SIG-M5 treated with dmso at 0.1 percent for 504 hours (cell line): ENCODE results near the gene TBX4.
A peak's percentile ranks its signal among the peaks of the same experiment; 100 is the strongest.
"Not testable (repeated sequence)": the region's sequence is repeated elsewhere in the genome, so short reads cannot be mapped to it uniquely, and the experiment has no call there.

Experiments
- DNase-seq: peaks from one replicate; lab custom pipeline; 2025; ENCODE audit not compliant: unreplicated experiment; lab: John Stamatoyannopoulos, UW

TBX4 gene

GRCh38 chr17:61427567-61427966 is 24.7 kb upstream of the TBX4 start:
- DNase-seq, result no peak

DNA sequence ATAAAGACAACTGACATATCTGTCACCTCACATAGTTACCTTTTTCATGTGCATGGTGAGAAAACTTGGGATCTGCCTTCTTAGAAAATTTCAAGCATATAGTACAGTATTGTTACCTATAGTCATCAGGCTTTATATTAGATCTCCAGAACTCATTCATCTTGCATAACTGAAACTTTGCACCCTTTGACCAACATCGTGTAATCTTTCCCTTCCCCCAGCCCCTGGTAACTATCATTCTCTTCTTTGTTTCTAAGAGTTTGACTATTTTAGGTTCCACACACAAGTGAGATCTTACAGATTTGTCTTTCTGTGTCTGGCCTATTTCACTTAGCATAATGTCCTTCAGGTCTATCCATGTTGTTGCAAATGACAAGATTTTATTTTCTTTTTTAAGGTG is 22.9 kb upstream of the TBX4 start:
- no peak for DNase-seq

DNA sequence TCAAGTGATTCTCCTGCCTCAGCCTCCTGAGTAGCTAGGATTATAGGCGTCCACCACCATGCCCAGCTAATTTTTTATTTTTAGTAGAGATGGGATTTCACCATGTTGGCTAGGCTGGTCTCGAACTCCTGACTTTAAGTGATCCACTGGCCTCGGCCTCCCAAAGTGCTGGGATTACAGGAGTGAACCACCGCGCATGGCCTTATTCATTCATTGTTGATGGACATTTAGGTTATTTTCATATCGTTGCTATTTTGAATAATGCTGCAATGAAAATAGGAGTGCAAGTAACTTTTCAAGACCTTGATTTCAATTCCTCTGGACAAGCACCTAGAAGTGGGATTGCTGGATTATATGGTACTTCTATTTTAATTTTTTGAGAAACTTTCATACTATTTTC is 22.4 kb upstream of the TBX4 start:
- DNase-seq, result not testable (repeated sequence)

DNA sequence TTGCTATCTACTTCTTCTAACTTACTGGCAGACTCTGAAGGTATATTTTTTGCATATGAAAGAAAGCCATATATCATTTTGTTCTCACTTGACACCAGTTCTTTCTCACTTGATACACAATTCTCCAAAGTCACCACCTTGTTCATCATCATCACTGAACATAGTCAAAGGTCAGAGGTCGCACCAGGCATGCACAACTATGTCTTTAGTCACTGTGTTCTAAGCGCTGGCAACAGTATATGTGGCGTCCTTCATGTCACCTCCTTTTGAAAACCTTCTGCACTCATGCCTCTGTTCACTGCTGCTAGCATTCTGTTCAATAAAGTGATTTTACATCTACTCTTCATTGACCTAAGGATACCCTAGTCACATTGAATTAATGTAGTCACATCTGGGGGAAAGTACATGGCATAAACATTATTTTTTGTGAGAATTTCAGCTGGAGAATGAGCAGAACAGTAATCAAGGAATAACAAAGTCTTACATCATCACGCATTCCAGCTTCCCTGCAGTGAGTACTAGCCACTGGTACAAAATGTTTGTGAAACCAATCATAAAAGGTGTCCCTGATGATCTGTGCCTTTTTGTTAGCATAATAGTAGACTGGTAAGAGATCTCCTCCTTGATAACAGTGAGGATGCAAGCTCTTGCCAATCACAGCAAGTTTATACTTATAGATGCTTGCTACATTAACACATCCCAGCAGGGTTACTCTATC is 20.5 kb upstream of the TBX4 start:
- peak; percentile 58 for DNase-seq

DNA sequence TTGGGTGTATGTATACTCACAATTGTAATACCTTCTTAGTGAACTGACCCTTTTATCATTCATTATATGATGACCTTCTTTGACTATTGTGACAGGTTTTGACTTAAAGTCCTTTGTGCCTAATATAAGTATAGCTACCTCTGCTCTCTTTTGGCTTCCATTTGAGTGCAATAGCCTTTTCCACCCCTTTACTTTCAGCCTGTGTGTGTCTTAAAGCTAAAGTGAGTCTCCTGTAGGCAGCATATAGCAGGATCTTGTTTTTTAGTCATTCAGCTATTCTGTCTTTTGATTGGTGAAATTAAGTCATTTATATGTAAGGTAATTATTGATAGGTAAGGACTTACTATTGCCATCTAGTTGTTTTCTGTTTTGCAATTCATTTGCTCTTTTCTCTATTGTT is 15.9 kb upstream of the TBX4 start:
- no peak for DNase-seq

DNA sequence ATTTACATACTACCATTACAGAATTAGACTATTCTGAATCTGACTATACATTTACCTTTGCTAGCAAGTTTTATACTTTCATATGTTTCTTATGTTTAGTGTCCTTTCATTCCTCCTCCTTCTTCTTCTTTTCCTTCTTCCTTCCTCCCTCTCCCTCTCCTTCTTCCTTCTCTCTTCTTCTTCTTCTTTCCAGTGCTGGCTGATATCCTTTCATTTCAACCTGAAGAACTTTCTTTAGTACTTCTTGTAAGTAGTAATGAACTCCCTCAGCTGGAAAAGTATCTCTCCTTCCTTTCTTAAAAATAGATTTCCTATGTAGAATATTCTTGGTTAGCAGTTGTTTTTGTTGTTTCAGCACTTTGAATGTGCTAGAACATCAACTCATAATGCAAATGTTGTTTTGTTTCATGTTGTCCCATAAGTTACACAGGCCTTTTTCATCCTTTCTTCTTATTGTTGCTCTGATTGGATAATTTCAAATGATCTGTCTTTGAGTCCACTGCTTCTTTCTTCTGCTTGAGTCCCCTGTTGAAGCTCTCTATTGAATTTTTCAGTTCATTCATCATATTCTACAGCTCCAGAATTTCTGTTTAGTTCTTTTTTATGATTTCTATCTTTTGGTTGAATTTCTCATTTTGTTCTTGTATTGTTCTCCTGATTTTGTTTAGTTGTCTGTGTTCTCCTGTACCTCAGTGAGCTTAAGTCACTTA is 15.1 kb upstream of the TBX4 start:
- DNase-seq, result no peak

- DNase-seq, result no peak
These were observed 11.5 kb upstream of the TBX4 start for GRCh38 chr17:61440697-61441096.

DNA sequence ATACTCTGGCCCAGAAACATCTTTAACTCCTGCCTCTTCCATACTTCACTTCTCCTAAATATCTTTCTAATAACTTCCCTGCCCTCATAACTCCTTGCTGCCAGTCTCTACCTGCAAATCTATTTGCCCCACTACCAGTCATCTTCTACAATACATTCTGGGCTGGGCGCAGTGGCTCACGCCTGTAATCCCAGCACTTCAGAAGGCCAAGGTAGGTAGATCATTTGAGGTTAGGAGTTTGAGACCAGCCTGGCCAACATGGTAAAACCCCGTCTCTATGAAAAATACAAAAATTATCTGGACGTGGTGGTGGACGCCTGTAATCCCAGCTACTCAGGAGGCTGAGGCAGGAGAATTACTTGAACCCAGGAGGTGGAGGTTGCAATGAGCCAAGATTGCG is 10.7 kb upstream of the TBX4 start:
- not testable (repeated sequence) for DNase-seq

- no peak for DNase-seq
These were observed 10.0 kb upstream of the TBX4 start for GRCh38 chr17:61442136-61442775.

- no peak for DNase-seq
These were observed 9.2 kb upstream of the TBX4 start for GRCh38 chr17:61442878-61443474.

DNA sequence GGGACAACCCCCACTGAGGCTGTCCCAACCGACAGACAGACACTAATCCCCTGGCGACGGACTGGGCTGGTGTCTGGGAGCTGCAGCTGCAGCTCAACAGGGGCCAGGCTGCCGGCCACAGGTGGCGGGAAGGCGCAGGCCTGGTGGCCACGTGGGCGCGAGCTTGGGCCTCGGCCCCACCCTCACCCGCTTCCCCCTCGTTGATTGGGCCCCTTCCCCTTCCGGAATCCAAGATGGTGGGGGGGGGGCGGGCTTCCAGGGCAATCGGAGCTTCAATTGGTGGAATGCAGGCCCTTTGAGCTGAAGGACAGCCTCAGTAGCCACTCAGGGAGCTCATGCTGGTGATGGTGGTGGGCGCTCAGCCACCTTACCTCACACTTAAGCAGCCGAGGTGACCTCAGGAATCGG is 8.7 kb upstream of the TBX4 start:
- DNase-seq, result no peak

DNA sequence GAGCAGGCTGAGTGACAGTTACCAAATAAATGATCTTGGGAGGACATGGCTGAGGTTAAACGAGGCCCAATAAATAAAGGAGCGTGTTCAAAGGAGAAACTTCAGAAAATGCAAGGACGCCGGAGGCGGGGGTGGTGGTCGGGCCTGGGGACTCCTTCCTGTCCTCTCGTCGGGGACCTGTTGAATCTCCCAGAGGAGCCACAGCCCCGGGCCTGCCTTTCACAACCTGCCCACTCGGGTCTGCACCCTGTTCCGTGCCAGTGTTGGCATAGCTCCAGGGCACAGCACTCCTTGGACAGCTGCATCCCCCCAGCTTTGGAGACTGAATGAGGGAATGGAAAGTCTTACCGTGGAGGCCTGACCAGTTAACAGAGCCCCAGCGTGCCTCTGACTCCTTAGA is 8.1 kb upstream of the TBX4 start:
- DNase-seq, result no peak

DNA sequence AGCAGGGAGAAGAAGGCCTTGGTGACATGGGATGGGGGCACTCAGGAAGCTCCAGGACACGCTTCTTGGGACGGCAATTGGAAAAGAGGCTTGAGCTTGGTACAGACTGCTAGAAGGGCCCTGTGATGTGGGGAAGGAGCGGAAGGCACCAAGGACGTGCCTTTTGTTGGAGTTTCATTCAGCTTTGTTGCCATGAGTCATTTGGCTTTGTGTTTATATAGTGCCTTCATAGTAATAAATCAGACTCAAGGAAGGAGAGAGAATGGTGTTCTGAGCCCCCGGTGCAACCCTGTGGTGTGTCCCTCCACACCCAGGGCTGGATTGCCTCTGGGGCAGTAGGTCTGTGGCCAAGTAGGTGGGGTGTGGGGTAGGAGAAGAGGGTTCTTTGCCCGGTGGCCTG is 7.4 kb upstream of the TBX4 start:
- DNase-seq, result peak; percentile 65

DNA sequence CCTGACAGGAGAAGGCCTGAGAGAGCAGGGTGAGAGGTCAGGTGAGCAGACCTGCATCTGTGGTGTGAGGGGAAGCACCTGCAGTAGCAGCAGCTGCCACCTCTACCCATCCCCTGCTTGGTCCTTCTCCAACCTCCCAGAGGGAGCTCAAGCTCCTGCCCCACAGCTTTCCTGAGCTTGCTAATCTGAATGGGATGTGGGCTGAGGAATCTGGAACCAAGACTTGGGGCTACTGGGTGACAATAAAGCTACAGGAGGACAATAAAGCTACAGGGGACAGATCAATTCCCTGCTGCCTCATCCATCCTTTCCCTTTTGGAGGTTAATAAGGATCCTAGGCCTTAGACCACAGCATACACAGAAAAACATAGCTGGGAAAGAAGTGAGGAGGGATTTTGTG is 4.9 kb upstream of the TBX4 start:
- DNase-seq, result no peak

- DNase-seq, result no peak
These were observed 4.2 kb upstream of the TBX4 start for GRCh38 chr17:61448042-61448441.

DNA sequence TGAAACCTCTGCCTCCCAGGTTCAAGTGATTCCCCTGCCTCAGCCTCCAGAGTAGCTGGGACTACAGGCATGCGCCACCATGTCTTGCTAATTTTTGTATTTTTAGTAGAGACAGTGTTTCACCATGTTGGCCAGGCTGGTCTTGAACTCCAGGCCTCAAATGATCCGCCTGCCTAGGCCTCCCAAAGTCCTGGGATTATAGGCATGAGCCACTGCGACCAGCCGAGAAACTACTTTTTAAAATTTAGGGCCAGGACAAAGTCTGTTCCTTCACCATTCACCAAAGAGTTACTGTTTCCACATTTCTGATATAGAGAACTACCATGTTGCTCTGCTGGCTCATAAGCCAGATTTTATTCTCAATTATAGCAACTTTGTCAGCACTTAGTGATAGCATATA is 3.1 kb upstream of the TBX4 start:
- not testable (repeated sequence) for DNase-seq

DNA sequence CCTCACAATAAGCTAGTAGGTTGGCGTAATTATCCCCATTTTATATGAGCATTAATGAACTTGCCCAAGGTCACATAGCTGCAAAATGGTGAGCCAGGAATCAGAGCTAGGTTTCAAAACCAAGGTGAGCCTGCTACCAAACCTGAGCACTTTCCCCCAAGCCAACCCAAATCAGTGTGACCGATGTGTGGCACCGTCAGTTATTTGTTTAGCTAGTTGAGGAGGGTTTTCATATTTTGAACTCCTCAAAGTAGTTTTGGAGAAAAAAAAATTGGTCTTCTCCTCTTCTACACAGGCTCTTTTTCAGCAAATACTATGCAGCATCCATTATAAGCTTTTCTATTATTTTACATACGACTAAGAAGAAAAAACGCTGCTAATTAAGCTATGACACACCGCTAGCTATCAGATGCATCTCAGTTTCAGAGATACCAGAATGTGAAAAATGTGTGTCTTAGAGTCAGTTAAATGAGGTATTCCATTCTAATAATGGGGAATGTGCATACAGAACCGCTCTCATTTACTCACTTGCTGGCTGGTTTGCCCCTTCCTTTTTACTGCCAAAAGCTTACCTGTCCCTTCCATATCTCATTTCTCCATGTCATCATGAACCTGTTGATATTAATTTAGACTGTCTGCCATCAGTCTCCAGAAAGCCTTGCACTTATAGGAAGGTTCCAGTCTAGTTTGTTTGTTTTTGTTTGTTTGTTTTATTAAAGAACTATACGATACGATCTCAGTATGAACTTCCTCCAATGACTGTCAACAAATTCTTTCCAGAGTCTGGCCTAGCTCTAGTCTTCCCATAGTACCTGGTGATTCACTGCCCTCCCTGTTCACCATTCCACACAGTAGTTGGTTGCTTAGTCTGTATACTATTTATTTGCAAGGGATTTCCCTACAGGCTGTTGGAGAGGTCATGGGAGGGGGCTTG is 2.2 kb upstream of the TBX4 start:
- DNase-seq, result peak; percentile 99

DNA sequence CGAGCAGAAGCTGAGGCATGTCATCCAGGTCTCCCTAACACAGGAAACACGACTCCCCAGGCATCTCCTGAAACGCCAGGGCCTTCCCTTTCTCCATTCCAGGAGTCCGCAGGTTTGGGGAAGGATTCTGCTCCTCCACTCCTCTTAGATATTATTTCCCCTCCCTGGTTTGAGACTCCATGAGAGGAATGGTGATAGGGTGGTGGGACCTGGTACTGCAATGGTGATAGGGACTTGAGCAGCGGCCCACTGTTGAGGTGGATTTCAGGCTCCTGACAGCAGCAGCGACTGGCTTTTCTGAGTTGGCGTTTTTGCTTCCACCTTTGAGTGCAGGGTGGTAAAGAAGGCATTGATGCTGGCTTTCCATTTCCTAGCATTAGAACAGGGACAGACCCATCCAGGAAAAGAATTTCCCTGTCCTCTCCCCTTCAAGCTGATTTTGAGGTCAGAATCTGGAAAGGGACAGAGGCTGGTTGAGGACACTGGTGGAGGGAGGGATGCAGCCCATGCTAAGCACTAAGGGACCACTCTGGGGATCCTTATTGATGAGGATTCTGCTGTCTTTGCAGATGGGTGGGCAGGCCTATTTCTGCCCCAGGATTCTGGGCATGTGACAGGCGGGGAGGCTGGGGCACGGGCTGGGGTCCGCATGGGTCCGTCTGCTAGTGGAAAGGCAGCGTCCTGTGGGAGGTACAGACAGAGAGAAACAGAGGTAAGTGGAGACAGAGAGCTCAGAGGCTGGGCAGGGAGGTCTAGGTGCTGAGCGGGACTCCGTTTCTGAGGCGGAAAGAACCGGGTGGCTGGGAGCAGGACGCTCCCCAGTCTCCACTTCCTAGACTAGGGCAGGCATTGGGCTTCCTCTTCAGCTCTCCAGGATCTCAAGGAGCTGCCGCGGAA is 1.3 kb upstream of the TBX4 start:
- no peak for DNase-seq

- no peak for DNase-seq
These were observed 503 bp upstream of the TBX4 start for GRCh38 chr17:61451538-61452300.
